Tibial nerve (tissue), 4 donors: Measurements from ENCODE around the gene CCDC57.
"Not testable (repeated sequence)": the region's sequence is repeated elsewhere in the genome, so short reads cannot be mapped to it uniquely, and the experiment has no call there.

Source experiments
- EP300 ChIP-seq, 2 donors: sonication (generic); formaldehyde crosslinking; IDR thresholded peaks; one replicate each; pipeline ENCODE4 v1.6.1; 2017; ENCODE audit warnings: antibody characterized with exemption in 2 of 2, mild to moderate bottlenecking in 1 of 2
- POLR2A ChIP-seq, 2 donors: fragments of 450-650 bp; IDR thresholded peaks; one replicate each; pipeline ENCODE4 v1.6.1; 2017; ENCODE audit warnings: antibody characterized with exemption in 2 of 2, mild to moderate bottlenecking in 2 of 2, moderate library complexity in 2 of 2
- TF ChIP-seq, protein P1 (sequence below), 5 experiments: fragments of 200-600 bp in 3 of 5; fragments of 450-650 bp in 2 of 5; sonication (generic) in 3 of 5; IDR thresholded peaks; one replicate each; pipeline ENCODE4 v1.5.1; 2016 to 2019; ENCODE audit warnings: antibody characterized with exemption in 5 of 5, mild to moderate bottlenecking in 3 of 5, moderate library complexity in 2 of 5

DNA sequence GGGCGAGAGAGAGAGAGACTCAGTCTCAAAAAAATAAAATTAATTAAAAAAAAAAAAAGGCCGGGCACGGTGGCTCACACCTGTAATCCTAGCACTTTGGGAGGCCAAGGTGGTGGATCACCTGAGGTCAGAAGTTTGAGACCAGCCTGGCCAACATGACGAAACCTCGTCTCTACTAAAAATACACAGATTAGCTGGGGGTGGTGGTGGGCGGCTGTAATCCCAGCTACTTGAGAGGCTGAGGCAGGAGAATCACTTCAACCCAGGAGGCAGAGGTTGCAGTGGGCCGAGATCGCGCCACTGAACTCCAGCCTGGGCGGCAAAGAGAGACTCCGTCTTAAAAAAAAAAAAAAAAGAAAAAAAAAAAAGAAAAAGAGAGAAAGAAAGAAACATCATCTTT is 2.0 kb downstream of the CCDC57 start:
- TF ChIP-seq, protein P1, sequence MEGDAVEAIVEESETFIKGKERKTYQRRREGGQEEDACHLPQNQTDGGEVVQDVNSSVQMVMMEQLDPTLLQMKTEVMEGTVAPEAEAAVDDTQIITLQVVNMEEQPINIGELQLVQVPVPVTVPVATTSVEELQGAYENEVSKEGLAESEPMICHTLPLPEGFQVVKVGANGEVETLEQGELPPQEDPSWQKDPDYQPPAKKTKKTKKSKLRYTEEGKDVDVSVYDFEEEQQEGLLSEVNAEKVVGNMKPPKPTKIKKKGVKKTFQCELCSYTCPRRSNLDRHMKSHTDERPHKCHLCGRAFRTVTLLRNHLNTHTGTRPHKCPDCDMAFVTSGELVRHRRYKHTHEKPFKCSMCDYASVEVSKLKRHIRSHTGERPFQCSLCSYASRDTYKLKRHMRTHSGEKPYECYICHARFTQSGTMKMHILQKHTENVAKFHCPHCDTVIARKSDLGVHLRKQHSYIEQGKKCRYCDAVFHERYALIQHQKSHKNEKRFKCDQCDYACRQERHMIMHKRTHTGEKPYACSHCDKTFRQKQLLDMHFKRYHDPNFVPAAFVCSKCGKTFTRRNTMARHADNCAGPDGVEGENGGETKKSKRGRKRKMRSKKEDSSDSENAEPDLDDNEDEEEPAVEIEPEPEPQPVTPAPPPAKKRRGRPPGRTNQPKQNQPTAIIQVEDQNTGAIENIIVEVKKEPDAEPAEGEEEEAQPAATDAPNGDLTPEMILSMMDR (IDR thresholded peaks at IDR 0.05): not testable (repeated sequence)
- not testable (repeated sequence) for TF ChIP-seq POLR2A, EP300 (IDR thresholded peaks at IDR 0.05)
